IMR-90 (cell line): Measurements from ENCODE around the gene PACSIN3. TPM values are rescaled to one million over a fixed set of nuclear protein-coding genes. Genes with fewer than 3 reads are reported as not detected.

Source experiments
- ATAC-seq: fragments of 200-7000 bp; cut with Tn5 transposase; 2 replicates; pipeline ENCODE4 v1.9.1; 2020; ENCODE audit warnings: low read depth, mild to moderate bottlenecking, moderate library complexity
- BruUV-seq: library from RNA; stranded (reverse); fragments of 400-500 nt; replicated peaks from 2 replicates; lab custom pipeline; 2021; lab: Mats Ljungman, UMichigan
- CTCF ChIA-PET: fragments of 300-600 bp; formaldehyde crosslinking; extraction: SDS; loops from one replicate; lab custom pipeline; 2021; ENCODE audit warnings: antibody characterized with exemption; lab: Yijun Ruan, JAX
- POLR2A ChIA-PET: fragments of 300-600 bp; sonication (Branson Sonifier 250); formaldehyde crosslinking; loops from one replicate; lab custom pipeline; 2022; ENCODE audit warnings: antibody characterized with exemption; ENCODE audit not compliant: unreplicated experiment; lab: Charles Lee
- DNase-seq: peaks from one replicate; pipeline ENCODE4 v3.0.0; 2013
- H2AFZ ChIP-seq: replicated peaks from 2 replicates; pipeline ENCODE3; 2013; ENCODE audit warnings: low read length, mild to moderate bottlenecking; ENCODE audit not compliant: poor library complexity
- H2AK5ac ChIP-seq: 2 replicates; pipeline ENCODE4 v1.6.1; 2013; ENCODE audit warnings: low read depth, low read length, inconsistent platforms
- H2AK9ac ChIP-seq: replicated peaks from 2 replicates; pipeline ENCODE3; 2013; ENCODE audit warnings: mild to moderate bottlenecking, low read depth, low read length, moderate library complexity; ENCODE audit not compliant: poor library complexity
- H2BK120ac ChIP-seq: 2 replicates; pipeline ENCODE4 v1.6.1; 2013; ENCODE audit warnings: low read depth, low read length, inconsistent platforms
- H2BK15ac ChIP-seq: 3 replicates; pipeline ENCODE4 v1.6.1; 2013; ENCODE audit warnings: low read depth, low read length, inconsistent platforms
- H2BK20ac ChIP-seq: 2 replicates; pipeline ENCODE4 v1.6.1; 2013; ENCODE audit warnings: low read depth, mild to moderate bottlenecking, inconsistent platforms, low read length, moderate library complexity
- H2BK5ac ChIP-seq: 2 replicates; pipeline ENCODE4 v1.6.1; 2013; ENCODE audit warnings: mild to moderate bottlenecking, low read depth, low read length, inconsistent platforms; ENCODE audit not compliant: poor library complexity, severe bottlenecking
- H3K14ac ChIP-seq: replicated peaks from 2 replicates; pipeline ENCODE4 v1.6.1; 2013; ENCODE audit warnings: low read depth, low read length, inconsistent platforms
- H3K18ac ChIP-seq: 2 replicates; pipeline ENCODE4 v1.6.1; 2013; ENCODE audit warnings: low read depth, low read length, control low read depth
- H3K23ac ChIP-seq: 2 replicates; pipeline ENCODE4 v1.6.1; 2013; ENCODE audit warnings: low read depth, low read length, inconsistent platforms
- H3K27ac ChIP-seq: 2 replicates; pipeline ENCODE4 v1.5.1; 2013; ENCODE audit warnings: mild to moderate bottlenecking, control low read depth, low read length; ENCODE audit not compliant: insufficient read depth
- H3K27me3 ChIP-seq: 2 replicates; pipeline ENCODE4 v1.6.1; 2013; ENCODE audit warnings: low read length; ENCODE audit not compliant: control insufficient read depth, insufficient read depth
- H3K36me3 ChIP-seq: 2 replicates; pipeline ENCODE4 v1.6.1; 2013; ENCODE audit warnings: low read length, mixed read lengths; ENCODE audit not compliant: control insufficient read depth, insufficient read depth
- H3K4ac ChIP-seq: 2 replicates; pipeline ENCODE4 v1.6.1; 2013; ENCODE audit warnings: low read depth, low read length, inconsistent platforms
- H3K4me1 ChIP-seq: 2 replicates; pipeline ENCODE4 v1.6.1; 2013; ENCODE audit warnings: low read length, mixed read lengths; ENCODE audit not compliant: control insufficient read depth, insufficient read depth
- H3K4me2 ChIP-seq: 2 replicates; pipeline ENCODE4 v1.6.1; 2013; ENCODE audit warnings: low read depth, mild to moderate bottlenecking, control low read depth, low read length, moderate library complexity
- H3K4me3 ChIP-seq: 2 replicates; pipeline ENCODE4 v1.5.1; 2013; ENCODE audit warnings: low read depth, mild to moderate bottlenecking, control low read depth, low read length, moderate library complexity; ENCODE audit not compliant: insufficient read depth
- H3K56ac ChIP-seq: 2 replicates; pipeline ENCODE4 v1.6.1; 2013; ENCODE audit warnings: low read length, inconsistent platforms; ENCODE audit not compliant: insufficient read depth; ENCODE audit errors: extremely low read depth
- H3K79me1 ChIP-seq, 2 experiments: 2 replicates each; pipeline ENCODE4 v1.6.1; 2013; ENCODE audit warnings: low read length in 2 of 2, inconsistent platforms in 1 of 2, low read depth in 1 of 2
- H3K9ac ChIP-seq: 2 replicates; pipeline ENCODE4 v1.6.1; 2013; ENCODE audit warnings: low read depth, low read length, control low read depth
- H3K9me1 ChIP-seq: 2 replicates; pipeline ENCODE4 v1.6.1; 2013; ENCODE audit warnings: low read length, inconsistent platforms; ENCODE audit not compliant: insufficient read depth
- H3K9me3 ChIP-seq: 2 replicates; pipeline ENCODE4 v1.6.1; 2013; ENCODE audit warnings: low read length; ENCODE audit not compliant: control insufficient read depth, insufficient read depth
- H4K20me1 ChIP-seq: 2 replicates; pipeline ENCODE4 v1.6.1; 2013; ENCODE audit warnings: low read length, inconsistent platforms; ENCODE audit not compliant: insufficient read depth
- H4K5ac ChIP-seq: 2 replicates; pipeline ENCODE4 v1.6.1; 2013; ENCODE audit warnings: mild to moderate bottlenecking, low read depth, low read length, control low read depth
- H4K8ac ChIP-seq, 2 experiments: 2 replicates each; pipeline ENCODE4 v1.6.1; 2013; ENCODE audit warnings: low read depth in 2 of 2, low read length in 2 of 2, control low read depth in 1 of 2, inconsistent platforms in 1 of 2
- H4K91ac ChIP-seq: 2 replicates; pipeline ENCODE4 v1.6.1; 2013; ENCODE audit warnings: low read depth, low read length, inconsistent platforms; ENCODE audit not compliant: insufficient read depth
- BHLHE40 ChIP-seq: fragments of 150-350 bp; IDR thresholded peaks from 2 replicates; pipeline ENCODE4 v1.6.1; 2016; ENCODE audit warnings: mild to moderate bottlenecking, low read depth, low read length
- CHD1 ChIP-seq: IDR thresholded peaks from 2 replicates; pipeline ENCODE4 v1.6.1; 2012; ENCODE audit warnings: low read depth, low read length, improper control_type of control experiment
- FOS ChIP-seq: fragments of 150-350 bp; IDR thresholded peaks from 2 replicates; pipeline ENCODE4 v1.6.1; 2016; ENCODE audit warnings: low read depth, low read length
- MAFK ChIP-seq: IDR thresholded peaks from 2 replicates; pipeline ENCODE4 v1.6.1; 2012; ENCODE audit warnings: low read depth, low read length, improper control_type of control experiment
- MAZ ChIP-seq: IDR thresholded peaks from 2 replicates; pipeline ENCODE4 v1.6.1; 2012; ENCODE audit warnings: low read depth, mild to moderate bottlenecking, low read length, improper control_type of control experiment, moderate library complexity, borderline replicate concordance
- MXI1 ChIP-seq: IDR thresholded peaks from 2 replicates; pipeline ENCODE4 v1.6.1; 2012; ENCODE audit warnings: low read depth, mild to moderate bottlenecking, low read length, moderate library complexity, borderline replicate concordance
- NFE2L2 ChIP-seq: fragments of 150-350 bp; IDR thresholded peaks from 2 replicates; pipeline ENCODE4 v1.6.1; 2016; ENCODE audit warnings: low read depth, mild to moderate bottlenecking, low read length
- POLR2A ChIP-seq: IDR thresholded peaks from 2 replicates; pipeline ENCODE4 v1.6.1; 2012; ENCODE audit warnings: mild to moderate bottlenecking, low read depth, low read length
- RAD21 ChIP-seq: IDR thresholded peaks from 2 replicates; pipeline ENCODE4 v1.6.1; 2012; ENCODE audit warnings: low read length, improper control_type of control experiment
- RCOR1 ChIP-seq: IDR thresholded peaks from 2 replicates; pipeline ENCODE4 v1.6.1; 2012; ENCODE audit warnings: mild to moderate bottlenecking, low read length, improper control_type of control experiment; ENCODE audit not compliant: insufficient replicate concordance
- RFX5 ChIP-seq: IDR thresholded peaks from 2 replicates; pipeline ENCODE4 v1.8.0; 2012; ENCODE audit warnings: low read depth, mild to moderate bottlenecking, low read length, moderate library complexity
- SMC3 ChIP-seq: fragments of 150-350 bp; IDR thresholded peaks from 2 replicates; pipeline ENCODE4 v1.6.1; 2016; ENCODE audit warnings: low read depth, mild to moderate bottlenecking, antibody characterized with exemption, low read length, moderate library complexity
- WGBS, 2 experiments: methylation state at CpG; one replicate each; pipeline versions ENCODE4 v1.1.5 to v1.1.7; 2013; ENCODE audit warnings: missing lambda C conversion rate in 2 of 2; ENCODE audit not compliant: insufficient read length in 1 of 2; ENCODE audit errors: extremely low coverage in 2 of 2; 5-methylcytosine and 5-hydroxymethylcytosine counted together
- dilution Hi-C: fragments of 300-500 bp; cut with HindIII; formaldehyde crosslinking; loops from one replicate; pipeline ENCODE4 v1.14.3; 2018; ENCODE audit warnings: low sequenced_read_pairs; ENCODE audit not compliant: unreplicated experiment
- in situ Hi-C: fragments of 300-500 bp; cut with MboI; formaldehyde crosslinking; loops from 3 replicates; pipeline ENCODE4 v1.14.3; 2019; ENCODE audit warnings: low sequenced_read_pairs, inconsistent platforms, mixed read lengths
- intact Hi-C: fragments of 100-400 bp; cut with micrococcal nuclease; formaldehyde crosslinking; loops from 2 replicates; pipeline ENCODE4 v1.10.0; 2022
- polyA plus RNA-seq, 3 experiments: library from polyadenylated mRNA; depleted of rRNA; stranded (reverse); fragments of >200 nt; gene quantifications; 2 replicates each; pipeline ENCODE4 v1.2.3, GENCODE V29; 2012; ENCODE audit warnings: low replicate concordance in 1 of 3
- total RNA-seq: library from RNA; depleted of rRNA; stranded (reverse); fragments of >200 nt; gene quantifications from 2 replicates; pipeline ENCODE4 v1.2.3, GENCODE V29; 2012
- TF ChIP-seq, protein P1 (sequence below): fragments of 150-350 bp; IDR thresholded peaks from 2 replicates; pipeline ENCODE4 v1.6.1; 2016; ENCODE audit warnings: low read depth, mild to moderate bottlenecking, low read length, moderate library complexity, borderline replicate concordance
- TF ChIP-seq, protein P2 (sequence below): conservative IDR thresholded peaks from 2 replicates; pipeline ENCODE4 v1.5.1; 2012; ENCODE audit warnings: mild to moderate bottlenecking, low read depth, low read length, improper control_type of control experiment
- TF ChIP-seq, protein P3 (sequence below): fragments of 150-350 bp; IDR thresholded peaks from 2 replicates; pipeline ENCODE4 v1.6.1; 2017; ENCODE audit warnings: mild to moderate bottlenecking, antibody characterized with exemption, low read length, low read depth

Gene PACSIN3
- total and polyA plus RNA-seq, 2 of the 4 experiments (the other 2 are of a cell fraction), result 19.2 to 21.1 TPM

DNA sequence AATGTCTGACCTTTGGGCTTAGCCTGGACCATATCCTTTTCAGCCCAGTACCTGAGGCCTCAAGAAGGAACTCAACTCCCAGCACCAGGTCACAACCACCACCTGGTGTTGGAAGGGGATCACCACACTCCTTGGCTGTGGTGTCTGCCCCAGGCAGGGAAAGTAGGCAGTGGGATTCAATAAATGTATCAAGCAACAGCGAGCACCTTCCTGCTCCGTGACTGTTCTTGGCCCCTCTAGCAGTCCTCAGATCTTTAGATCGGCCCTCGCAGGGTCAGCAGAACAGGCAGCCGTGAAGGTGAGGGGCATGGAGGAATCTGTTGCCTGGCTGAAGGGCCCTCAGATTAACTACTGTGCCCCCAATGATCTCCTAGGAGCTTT is 25.5 kb downstream of the PACSIN3 start:
- Histone ChIP-seq H3K79me1 (peaks cover 0 to 19% of the 10 kb centered on the region in 2 experiments; a peak in 1 of 4 replicates), H3K23ac (no peak overlapping the region), H3K4me2 (no peak overlapping the region), H4K91ac (no peak overlapping the region), H3K4ac (no peak overlapping the region), H3K4me3 (no peak overlapping the region), H3K9ac (no peak overlapping the region), H4K8ac (no peak overlapping the region), H3K4me1 (no peaks in the 10 kb centered on the region), H2BK120ac (no peak overlapping the region), H2BK5ac (no peak overlapping the region), H3K27ac (no peak overlapping the region), H3K9me1 (peaks cover 9% of the 10 kb centered on the region; the same call in 1 of the 2 replicates), H2BK15ac (no peak overlapping the region), H2AFZ (peak overlapping the region; percentile 53), H4K5ac (no peak overlapping the region), H3K27me3 (no peaks in the 10 kb centered on the region), H2AK9ac (peak overlapping the region; percentile 90), H3K56ac (no peak overlapping the region), H3K14ac (no peak overlapping the region), H2BK20ac (no peak overlapping the region), H3K9me3 (no peaks in the 10 kb centered on the region), H3K18ac (no peak overlapping the region), H3K36me3 (peaks cover 19% of the 10 kb centered on the region), H4K20me1 (peaks cover 24% of the 10 kb centered on the region), H2AK5ac (peak overlapping the region; percentile 49; the same call in 1 of the 2 replicates)
- TF ChIP-seq SMC3 (no peak), BHLHE40 (no peak), RCOR1 (no peak), NFE2L2 (no peak), FOS (no peak), MXI1 (no peak), POLR2A (no peak), MAFK (no peak), CHD1 (no peak), RAD21 (no peak), MAZ (no peak), RFX5 (no peak)
- TF ChIP-seq, protein P1, sequence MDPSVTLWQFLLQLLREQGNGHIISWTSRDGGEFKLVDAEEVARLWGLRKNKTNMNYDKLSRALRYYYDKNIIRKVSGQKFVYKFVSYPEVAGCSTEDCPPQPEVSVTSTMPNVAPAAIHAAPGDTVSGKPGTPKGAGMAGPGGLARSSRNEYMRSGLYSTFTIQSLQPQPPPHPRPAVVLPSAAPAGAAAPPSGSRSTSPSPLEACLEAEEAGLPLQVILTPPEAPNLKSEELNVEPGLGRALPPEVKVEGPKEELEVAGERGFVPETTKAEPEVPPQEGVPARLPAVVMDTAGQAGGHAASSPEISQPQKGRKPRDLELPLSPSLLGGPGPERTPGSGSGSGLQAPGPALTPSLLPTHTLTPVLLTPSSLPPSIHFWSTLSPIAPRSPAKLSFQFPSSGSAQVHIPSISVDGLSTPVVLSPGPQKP, result no peak
- TF ChIP-seq, protein P2, sequence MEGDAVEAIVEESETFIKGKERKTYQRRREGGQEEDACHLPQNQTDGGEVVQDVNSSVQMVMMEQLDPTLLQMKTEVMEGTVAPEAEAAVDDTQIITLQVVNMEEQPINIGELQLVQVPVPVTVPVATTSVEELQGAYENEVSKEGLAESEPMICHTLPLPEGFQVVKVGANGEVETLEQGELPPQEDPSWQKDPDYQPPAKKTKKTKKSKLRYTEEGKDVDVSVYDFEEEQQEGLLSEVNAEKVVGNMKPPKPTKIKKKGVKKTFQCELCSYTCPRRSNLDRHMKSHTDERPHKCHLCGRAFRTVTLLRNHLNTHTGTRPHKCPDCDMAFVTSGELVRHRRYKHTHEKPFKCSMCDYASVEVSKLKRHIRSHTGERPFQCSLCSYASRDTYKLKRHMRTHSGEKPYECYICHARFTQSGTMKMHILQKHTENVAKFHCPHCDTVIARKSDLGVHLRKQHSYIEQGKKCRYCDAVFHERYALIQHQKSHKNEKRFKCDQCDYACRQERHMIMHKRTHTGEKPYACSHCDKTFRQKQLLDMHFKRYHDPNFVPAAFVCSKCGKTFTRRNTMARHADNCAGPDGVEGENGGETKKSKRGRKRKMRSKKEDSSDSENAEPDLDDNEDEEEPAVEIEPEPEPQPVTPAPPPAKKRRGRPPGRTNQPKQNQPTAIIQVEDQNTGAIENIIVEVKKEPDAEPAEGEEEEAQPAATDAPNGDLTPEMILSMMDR, result no peak
- TF ChIP-seq, protein P3, sequence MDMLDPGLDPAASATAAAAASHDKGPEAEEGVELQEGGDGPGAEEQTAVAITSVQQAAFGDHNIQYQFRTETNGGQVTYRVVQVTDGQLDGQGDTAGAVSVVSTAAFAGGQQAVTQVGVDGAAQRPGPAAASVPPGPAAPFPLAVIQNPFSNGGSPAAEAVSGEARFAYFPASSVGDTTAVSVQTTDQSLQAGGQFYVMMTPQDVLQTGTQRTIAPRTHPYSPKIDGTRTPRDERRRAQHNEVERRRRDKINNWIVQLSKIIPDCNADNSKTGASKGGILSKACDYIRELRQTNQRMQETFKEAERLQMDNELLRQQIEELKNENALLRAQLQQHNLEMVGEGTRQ, result no peak
- BruUV-seq, result no TSS peak
- no peak for DNase-seq
- in situ Hi-C loops (no loop called here), intact Hi-C loops (loop anchor here (1.0 kb wide), 1 partner anchor 271 kb away; no protein-coding TSS in a partner anchor), dilution Hi-C loops (no loop called here)
- ChIA-PET CTCF (interaction anchor here (0.6 kb wide), 1 partner anchor 244 kb away, joined by 4 read pairs; no protein-coding TSS in a partner anchor), POLR2A (no interaction called here)
- ATAC-seq, result no peak
- WGBS, 2 experiments, result 100% methylated on average over 2 of the region's 5 CpGs; no CpG with 5 or more reads in 1 of the 2 experiments
